HG03196 (cell line): Measurements from ENCODE around the gene VMAC.
"Not testable (repeated sequence)": the region's sequence is repeated elsewhere in the genome, so short reads cannot be mapped to it uniquely, and the experiment has no call there.

Source experiments
- ATAC-seq: cut with Tn5 transposase; IDR thresholded peaks from one replicate; pipeline ENCODE4 v1.9.1; 2021; ENCODE audit not compliant: unreplicated experiment

VMAC gene

GRCh38 chr19:5904352-5905113 is at the start of gene VMAC:
VMAC (plus strand) TSS chr19:5904872; CDS start chr19:5904891, 19 bp downstream.
- ATAC-seq = peak; percentile 77

DNA sequence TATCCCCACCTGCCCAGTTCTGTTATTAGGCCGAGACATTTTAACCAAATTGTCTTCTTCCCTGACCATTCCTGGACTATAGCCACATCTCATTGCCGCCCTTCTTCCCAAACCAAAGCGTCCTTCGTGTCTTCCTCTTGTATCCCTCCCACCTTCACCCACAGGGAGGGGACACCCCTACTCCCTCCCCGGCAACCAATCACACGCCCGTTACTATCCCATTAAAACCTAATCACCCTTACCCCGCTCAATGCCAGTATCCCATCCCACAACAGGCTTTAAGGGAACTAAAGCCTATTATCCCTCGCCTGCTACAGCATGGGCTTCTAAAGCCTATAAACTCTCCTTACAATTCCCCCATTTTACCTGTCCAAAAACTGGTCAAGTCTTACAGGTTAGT is 49.5 kb upstream of the VMAC start:
- not testable (repeated sequence) for ATAC-seq

DNA sequence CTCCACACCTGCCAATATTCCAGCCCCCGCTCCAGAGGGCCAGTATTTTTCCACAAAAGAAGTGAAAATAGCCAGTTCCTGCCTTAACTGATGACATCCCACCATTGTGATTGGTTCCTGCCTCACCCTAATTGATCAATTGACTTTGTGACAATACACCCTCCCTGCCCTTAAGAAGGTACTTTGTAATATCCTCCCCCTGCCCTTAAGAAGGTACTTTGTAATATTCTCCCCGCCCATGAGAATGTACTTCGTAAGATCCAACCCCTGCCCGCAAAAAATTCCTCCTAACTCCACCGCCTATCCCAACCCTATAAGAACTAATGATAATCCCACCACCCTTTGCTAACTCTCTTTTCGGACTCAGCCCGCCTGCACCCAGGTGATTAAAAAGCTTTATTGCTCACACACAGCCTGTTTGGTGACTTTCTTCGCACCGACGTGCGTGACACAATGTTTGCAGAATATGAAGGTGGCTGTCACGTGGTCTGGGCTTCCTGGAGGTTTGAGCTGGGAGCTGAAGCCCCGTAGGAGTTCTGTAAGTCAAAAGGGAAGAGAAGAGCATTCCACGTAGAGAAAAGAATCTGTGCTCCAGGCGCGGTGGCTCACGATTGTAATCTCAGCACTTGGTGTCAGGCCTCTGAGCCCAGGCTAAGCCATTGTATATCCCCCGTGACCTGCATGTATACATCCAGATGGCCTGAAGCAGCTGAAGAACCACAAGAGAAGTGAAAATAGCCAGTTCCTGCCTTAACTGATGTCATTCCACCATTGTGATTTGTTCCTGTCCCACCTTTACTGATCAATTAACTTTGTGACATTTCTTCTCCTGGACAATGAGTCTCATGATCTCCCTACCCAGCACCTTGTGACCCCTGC is 47.2 kb upstream of the VMAC start:
- ATAC-seq = no peak

- no peak for ATAC-seq
These were observed 41.5 kb upstream of the VMAC start for GRCh38 chr19:5863030-5863665.

- no peak for ATAC-seq
These were observed 40.5 kb upstream of the VMAC start for GRCh38 chr19:5864013-5864720.

- ATAC-seq = no peak
These were observed 39.8 kb upstream of the VMAC start for GRCh38 chr19:5864725-5865486.

DNA sequence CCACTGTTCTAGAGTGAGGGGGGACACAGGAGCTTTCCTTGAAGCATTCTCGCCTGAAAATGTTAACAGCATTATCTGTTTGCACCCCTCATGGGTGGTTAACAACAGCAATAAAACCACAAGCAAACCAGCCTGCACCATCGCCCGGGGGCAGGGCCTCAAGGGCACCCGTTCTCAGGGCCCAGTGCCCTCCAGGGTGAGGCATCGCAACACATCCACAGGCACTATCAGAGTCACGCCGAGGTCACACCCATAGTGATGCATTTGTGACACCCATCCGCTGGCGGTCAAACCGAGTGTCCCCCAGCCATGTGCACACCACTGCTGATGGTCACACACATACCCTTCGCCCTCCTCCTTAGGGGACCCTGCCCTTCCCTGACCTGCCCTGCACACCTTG is 38.9 kb upstream of the VMAC start:
- ATAC-seq = no peak

- ATAC-seq = no peak
These were observed 37.2 kb upstream of the VMAC start for GRCh38 chr19:5867201-5868136.

DNA sequence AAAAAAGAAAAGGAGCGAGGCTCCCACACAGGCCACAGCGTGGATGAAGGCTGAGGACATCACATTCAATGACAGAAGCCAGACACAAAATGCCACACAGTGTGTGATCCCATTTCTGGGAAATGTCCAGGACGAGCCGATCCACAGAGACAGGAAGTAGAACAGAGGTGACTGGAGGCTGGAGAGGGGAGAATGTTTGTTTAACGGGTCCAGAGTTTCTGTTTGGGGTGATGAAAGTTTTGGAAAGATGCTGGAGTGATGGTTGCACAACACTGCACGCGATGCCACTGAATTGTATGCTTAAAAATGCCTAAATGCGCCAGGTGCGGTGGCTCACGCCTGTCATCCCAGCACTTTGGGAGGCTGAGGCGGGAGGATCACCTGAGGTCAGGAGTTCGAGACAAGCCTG is 33.7 kb upstream of the VMAC start:
- no peak for ATAC-seq

GRCh38 chr19:5873617-5874199 is 31.0 kb upstream of the VMAC start:
- ATAC-seq = no peak

GRCh38 chr19:5874496-5874895 is 30.2 kb upstream of the VMAC start:
- ATAC-seq = not testable (repeated sequence)

- no peak for ATAC-seq
These were observed 27.2 kb upstream of the VMAC start for GRCh38 chr19:5877427-5877826.

- ATAC-seq = no peak
These were observed 26.8 kb upstream of the VMAC start for GRCh38 chr19:5877882-5878281.

GRCh38 chr19:5880196-5880595 is 24.5 kb upstream of the VMAC start:
- ATAC-seq = no peak

DNA sequence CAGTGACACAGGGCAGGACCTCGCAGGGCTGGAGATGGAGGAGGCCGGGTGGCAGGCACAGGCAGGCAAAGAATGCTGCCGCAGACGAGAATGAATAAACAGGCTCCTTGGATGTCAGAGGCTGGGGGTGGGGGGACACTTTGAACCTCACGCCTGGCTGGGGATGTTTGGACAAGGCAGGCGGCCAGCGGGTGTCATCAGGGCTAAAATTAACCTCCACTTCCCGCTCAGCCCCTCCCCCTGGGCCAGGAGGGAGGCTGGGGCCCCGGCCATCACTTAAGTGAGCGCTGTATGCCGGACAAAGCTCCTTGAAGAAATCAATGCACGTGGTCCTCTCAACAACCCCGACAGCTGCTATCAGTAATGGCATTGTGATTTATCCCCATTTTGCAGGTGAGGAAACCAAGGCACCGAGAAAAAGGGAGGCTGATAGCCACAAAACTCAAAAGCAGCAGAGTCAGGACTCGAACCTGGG is 24.0 kb upstream of the VMAC start:
- ATAC-seq = no peak

GRCh38 chr19:5881543-5882299 is 23.0 kb upstream of the VMAC start:
- no peak for ATAC-seq

GRCh38 chr19:5882421-5882968 is 22.2 kb upstream of the VMAC start:
- no peak for ATAC-seq
